Neuron (in vitro differentiated cells): Measurements from ENCODE around the gene NEK3.
A peak's percentile ranks its signal among the peaks of the same experiment; 100 is the strongest.
"Not testable (repeated sequence)": the region's sequence is repeated elsewhere in the genome, so short reads cannot be mapped to it uniquely, and the experiment has no call there.

Source experiments
- H2AFZ ChIP-seq: one replicate; pipeline ENCODE4 v1.6.1; 2013; ENCODE audit warnings: low read depth, mild to moderate bottlenecking, inconsistent platforms, low read length, moderate library complexity
- H3K27me3 ChIP-seq: one replicate; pipeline ENCODE4 v1.6.1; 2013; ENCODE audit warnings: low read length; ENCODE audit not compliant: insufficient read depth
- H3K36me3 ChIP-seq: one replicate; pipeline ENCODE4 v1.6.1; 2013; ENCODE audit warnings: low read length; ENCODE audit not compliant: insufficient read depth
- H3K4me1 ChIP-seq: one replicate; pipeline ENCODE4 v1.6.1; 2013; ENCODE audit warnings: low read length; ENCODE audit not compliant: insufficient read depth
- H3K4me3 ChIP-seq: 2 replicates; pipeline ENCODE4 v1.5.1; 2013; ENCODE audit warnings: mild to moderate bottlenecking, low read length, moderate library complexity
- H3K9me3 ChIP-seq: one replicate; pipeline ENCODE4 v1.6.1; 2013; ENCODE audit warnings: low read length

Gene NEK3

DNA sequence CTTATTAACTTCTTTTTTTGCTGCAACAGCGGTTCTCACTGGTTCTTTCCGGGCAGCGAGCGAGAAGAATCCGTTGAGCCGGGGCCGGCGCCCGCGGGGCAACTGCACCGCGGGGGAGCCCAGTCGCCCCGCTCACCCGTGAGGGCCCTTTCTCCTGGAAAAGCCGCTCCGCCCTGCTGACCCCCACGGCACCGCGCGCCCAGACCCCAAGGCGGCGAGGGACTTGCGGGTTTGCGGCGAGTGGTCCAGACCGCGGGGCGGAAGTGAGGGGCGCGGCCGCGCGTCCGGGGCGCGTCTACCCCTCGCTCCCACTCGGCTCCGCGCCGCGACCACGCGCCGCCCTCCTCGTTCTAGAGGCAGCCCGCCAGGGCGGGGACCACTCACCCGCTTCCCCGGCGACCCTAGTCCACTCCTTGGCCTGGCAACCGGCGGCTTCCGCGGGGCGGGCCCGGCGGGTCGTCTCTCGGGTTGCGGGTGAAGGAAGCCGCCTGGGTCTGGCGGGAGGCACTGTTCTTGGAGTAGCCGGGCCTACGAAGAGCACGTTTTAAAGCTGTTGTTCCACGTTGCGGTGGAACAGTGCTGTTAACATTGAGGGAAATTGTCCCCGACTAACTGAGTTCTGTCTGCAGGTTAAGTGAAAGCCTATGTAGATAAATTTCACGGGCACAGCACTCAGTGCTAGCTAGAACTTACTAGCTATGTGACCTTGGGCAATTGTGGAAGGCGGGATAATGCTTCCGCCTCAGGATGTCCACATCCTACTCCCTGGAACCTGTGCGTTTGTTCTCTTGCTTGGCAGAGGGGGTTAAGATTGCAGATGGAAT lies at the start of gene NEK3:
Gene NEK3, minus strand, starts transcription at position 439 of the 824 bp plus-strand sequence. CDS start 3,406 bp downstream, outside the sequence.
- Histone ChIP-seq H3K27me3 (no peaks in the 10 kb centered on the region), H2AFZ (peak within 1 kb of the TSS; percentile 76), H3K36me3 (peaks cover 7% of the 10 kb centered on the region), H3K4me3 (peak within 1 kb of the TSS; percentile 79), H3K4me1 (peaks cover 22% of the 10 kb centered on the region), H3K9me3 (peaks cover 2% of the 10 kb centered on the region)

GRCh38 chr13:52208384-52208783 lies 49.0 kb upstream of the NEK3 start:
- H3K27me3 ChIP-seq, H3K4me3 ChIP-seq, H2AFZ ChIP-seq, H3K4me1 ChIP-seq, H3K36me3 ChIP-seq, H3K9me3 ChIP-seq: not testable (repeated sequence)

DNA sequence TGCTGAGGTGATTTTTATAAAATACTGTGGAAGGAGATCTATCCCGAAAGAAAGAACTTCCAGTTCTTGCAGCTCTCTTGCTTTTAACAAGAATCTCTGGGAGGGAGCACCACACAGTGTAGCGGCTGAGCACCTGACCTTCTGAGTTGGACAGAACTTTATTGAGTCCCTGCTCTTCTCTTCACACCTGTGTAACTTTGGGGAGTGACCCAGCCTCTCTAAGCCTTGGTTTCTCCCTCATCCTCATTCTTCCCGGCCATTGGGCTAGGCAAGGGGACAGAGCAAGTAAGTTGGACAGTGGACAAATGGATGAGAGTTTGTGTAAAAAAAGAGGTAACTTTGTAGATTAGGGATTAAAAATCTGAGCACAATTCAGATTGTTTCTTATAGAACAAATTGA lies 48.5 kb upstream of the NEK3 start:
- H3K36me3 ChIP-seq, H3K27me3 ChIP-seq, H3K9me3 ChIP-seq, H3K4me1 ChIP-seq, H3K4me3 ChIP-seq, H2AFZ ChIP-seq: not testable (repeated sequence)

GRCh38 chr13:52207337-52207736 lies 47.9 kb upstream of the NEK3 start:
- H3K4me3 ChIP-seq, H2AFZ ChIP-seq, H3K4me1 ChIP-seq, H3K9me3 ChIP-seq, H3K27me3 ChIP-seq, H3K36me3 ChIP-seq: not testable (repeated sequence)

DNA sequence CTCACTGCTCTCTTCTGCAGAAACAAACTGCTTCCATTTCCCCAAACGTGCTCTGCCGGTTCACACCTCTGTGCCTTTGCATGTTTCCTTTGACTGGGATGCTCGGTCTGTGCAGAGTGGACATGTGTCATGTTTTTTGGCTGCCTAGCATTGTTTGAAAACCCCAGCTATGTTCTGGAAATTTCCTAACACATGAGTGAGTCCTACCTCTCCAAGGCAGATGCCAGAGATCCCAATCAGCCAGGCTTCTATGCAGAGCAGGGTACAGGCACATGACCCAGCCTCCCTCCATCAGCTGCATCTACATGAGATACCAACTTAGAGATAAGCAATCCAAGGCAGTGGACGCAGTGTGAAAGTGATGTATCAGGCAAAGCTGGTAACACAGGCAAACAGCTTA lies 45.1 kb upstream of the NEK3 start:
- H3K4me3 ChIP-seq, H2AFZ ChIP-seq, H3K4me1 ChIP-seq, H3K9me3 ChIP-seq, H3K27me3 ChIP-seq, H3K36me3 ChIP-seq: not testable (repeated sequence)

DNA sequence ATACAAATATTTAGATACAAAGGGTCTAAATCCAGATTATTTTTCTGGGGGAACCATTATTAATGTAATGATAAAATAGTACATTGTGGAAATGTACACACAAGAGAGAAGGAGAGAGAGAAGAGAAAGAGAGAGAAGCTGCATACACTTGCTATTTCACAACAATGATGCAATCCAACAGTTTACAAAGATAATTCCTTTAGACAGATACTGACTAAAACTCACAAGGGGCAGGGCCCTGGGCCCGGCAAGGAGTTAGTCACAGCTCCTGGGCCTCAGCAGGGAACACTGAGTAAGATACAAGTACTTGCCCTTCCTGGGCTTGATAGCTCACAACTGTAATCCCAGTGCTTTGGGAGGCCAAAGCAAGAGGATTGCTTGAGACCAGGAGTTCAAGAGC lies 44.5 kb upstream of the NEK3 start:
- H3K27me3 ChIP-seq, H3K4me3 ChIP-seq, H3K4me1 ChIP-seq, H2AFZ ChIP-seq, H3K36me3 ChIP-seq, H3K9me3 ChIP-seq: not testable (repeated sequence)

- H3K4me3 ChIP-seq, H3K9me3 ChIP-seq, H3K27me3 ChIP-seq, H2AFZ ChIP-seq, H3K36me3 ChIP-seq, H3K4me1 ChIP-seq: not testable (repeated sequence)
Measured at GRCh38 chr13:52202506-52202905, 43.1 kb upstream of the NEK3 start.

DNA sequence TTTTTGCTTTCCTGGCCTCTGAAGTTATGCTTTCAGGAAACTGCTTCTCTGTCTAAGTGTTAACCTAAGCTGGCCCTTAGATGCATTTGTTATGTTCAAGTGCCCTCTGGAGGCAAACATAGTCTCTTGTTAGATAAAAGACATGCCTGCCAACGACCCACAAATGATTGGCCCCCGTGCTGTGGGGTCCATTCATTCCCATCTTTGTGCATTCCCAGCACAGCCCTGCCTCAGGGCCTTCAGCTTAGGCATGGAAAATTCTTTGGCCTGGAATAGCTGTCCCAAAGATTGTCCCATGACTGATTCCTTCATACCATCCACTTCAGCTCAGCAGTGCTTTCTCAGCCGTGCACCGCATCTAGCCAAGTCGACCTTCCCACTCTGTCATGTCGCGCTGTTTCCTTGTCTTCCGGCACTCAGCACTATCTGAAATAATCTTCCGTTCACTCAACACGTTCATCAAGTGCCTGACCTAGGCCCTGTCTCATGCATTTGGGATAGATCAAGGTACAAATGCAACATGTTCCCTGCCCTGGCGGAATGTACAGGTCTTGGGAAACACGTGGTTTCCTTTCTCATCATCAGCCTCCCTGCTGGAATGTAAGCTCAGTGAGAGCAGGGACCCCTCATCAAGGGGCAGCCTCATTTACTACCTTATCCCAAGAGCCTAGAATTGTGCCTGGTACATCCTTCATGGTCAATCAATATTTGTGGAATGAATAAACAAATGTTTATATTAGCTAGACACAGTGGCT lies 42.2 kb upstream of the NEK3 start:
- not testable (repeated sequence) for H2AFZ ChIP-seq, H3K36me3 ChIP-seq, H3K27me3 ChIP-seq, H3K4me3 ChIP-seq, H3K9me3 ChIP-seq, H3K4me1 ChIP-seq

DNA sequence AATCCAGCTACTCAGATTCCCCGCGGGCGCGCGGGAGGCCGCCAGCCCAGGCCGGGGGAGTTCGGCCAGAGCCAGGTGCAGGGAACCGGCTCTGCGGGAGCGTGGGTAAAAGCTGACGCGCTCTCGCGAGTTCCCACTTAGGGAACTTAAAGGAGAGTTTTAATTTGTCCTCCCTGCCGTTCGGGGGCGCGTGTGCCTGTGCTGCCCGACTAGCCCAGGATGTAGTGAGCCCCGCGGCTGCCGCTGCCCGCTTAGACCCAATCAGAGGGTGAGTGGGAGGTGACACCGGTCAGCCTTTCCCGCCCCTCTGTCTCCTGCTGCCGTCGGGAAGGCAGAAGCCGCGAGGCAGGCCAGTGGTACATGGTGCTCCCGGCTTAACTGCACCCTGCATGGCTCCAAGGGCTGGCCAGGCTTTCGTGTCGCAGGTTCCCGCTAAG lies 36.0 kb upstream of the NEK3 start:
- peaks cover 11% of the 10 kb centered on the region for H3K4me1 ChIP-seq
- H3K27me3 ChIP-seq = no peaks in the 10 kb centered on the region
- H3K9me3 ChIP-seq = no peaks in the 10 kb centered on the region
- H3K4me3 ChIP-seq = no peak overlapping the region
- peaks cover 2% of the 10 kb centered on the region for H3K36me3 ChIP-seq
- no peak overlapping the region for H2AFZ ChIP-seq

DNA sequence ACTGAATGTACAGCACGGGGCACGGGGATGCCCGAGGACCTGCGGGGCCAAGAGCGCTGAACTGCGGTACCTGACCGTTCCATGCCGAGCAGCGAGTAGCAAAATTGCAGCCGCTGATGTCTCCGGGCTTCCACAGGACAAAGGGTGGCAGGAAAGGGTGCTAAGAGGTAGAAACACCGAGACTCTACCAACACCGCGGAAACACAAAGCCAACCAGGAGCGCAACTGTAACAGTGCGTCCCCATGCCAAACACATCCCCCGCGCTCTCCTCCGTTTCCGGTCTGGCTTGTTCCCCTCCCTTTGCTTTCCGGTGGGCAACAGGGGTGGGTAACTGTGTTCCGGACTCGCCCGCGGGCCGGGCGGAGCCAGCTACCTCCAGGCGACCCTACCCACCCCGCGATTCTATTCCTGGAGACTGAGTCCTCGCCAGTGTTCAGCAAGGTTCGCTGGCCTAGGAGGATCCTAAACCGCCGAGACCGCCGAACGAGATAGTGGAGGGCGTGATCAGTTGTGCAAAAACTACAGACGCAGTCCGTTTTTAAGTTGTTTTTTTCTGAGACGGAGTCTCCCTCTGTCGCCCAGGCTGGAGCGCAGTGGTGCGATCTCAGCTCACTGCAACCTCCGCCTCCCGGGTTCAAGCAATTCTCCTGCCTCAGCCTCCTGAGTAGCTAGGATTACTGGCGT lies 34.9 kb upstream of the NEK3 start:
- Histone ChIP-seq H3K36me3 (peaks cover 5% of the 10 kb centered on the region), H3K4me1 (peaks cover 11% of the 10 kb centered on the region), H3K27me3 (no peaks in the 10 kb centered on the region), H3K9me3 (no peaks in the 10 kb centered on the region), H3K4me3 (peak overlapping the region; percentile 92), H2AFZ (peak overlapping the region; percentile 94)

DNA sequence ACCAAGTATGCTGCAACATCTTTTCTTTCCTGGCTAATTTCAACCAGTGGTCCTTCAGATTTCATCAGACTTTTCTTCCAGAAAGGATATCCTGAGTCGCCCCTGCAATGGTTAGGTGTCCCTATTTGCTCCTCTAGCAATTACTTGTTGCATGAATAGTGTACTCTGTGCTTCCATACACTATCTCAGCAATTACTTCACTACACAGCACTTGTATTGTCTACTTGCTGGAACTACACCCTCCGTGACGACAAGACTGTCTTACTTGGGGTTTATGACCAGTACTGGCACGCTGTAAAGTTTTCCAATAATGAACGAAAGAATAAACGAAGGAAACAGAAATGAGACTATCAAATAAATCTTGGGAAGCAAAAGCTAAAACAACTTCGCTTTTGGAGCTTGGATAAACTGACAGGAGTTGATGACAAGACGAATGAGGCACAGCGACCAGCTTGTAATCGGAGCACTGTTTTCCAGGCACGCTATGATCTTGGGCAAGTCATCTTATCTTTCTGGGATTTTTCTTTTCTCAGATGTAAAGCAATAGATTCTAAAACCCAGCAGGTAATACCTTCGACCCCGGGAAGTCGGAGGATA lies 34.3 kb upstream of the NEK3 start:
- H3K9me3 ChIP-seq, H3K36me3 ChIP-seq, H3K27me3 ChIP-seq: not testable (repeated sequence)
- H3K4me3 ChIP-seq = peak overlapping the region; percentile 92
- peaks cover 11% of the 10 kb centered on the region for H3K4me1 ChIP-seq
- H2AFZ ChIP-seq = peak overlapping the region; percentile 94

DNA sequence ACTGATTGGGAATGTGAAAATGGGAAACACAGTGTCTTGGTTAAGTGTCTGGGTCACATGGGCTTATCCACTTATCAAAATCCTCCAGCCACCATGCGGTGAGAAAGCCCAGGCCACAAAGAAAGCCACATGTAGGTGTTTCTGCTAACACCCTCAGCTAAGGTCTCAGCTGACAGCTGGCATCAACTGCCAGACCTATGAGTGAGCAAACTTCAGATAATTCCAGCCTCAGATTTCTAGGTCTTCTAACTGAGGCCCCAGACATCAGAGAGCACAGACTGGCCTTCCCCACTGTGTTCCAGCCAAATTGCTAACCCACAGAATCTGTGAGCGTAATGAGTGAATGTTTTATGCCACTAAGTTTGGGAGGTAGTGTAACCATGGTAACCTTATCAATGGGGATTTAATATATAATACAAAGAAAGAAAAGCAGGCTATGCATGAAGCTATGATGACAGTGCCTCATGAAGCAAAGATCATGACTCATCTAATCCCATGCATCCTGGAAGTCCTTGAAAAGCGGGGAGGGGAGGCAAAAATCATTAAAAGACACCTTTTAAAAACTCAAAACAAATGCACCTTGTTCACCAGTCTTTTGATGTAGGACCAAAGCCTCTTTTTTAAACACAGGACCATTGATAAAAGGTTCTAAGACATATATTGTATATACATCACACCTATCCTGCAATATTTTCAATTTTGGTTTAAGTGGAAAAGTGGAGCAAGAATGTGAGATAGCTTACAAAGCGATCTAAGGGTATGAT lies 28.2 kb upstream of the NEK3 start:
- H3K4me3 ChIP-seq, H3K9me3 ChIP-seq, H3K4me1 ChIP-seq, H2AFZ ChIP-seq, H3K27me3 ChIP-seq: not testable (repeated sequence)
- peaks cover 37% of the 10 kb centered on the region for H3K36me3 ChIP-seq
